ENCODE measurements around the gene CASK.
"Not testable (repeated sequence)": the region's sequence is repeated elsewhere in the genome, so short reads cannot be mapped to it uniquely, and the experiment has no call there.

CASK gene

GRCh38 chrX:41515376-41515775, 408.0 kb downstream of the CASK start:
- TF ChIP-seq GABPA (IDR thresholded peaks at IDR 0.05; ENCODE audit: low read depth) (no peak), CTCF (IDR thresholded peaks at IDR 0.05; ENCODE audit: insufficient read depth, low read length) (no peak), SPI1 (IDR thresholded peaks at IDR 0.05; ENCODE audit: borderline replicate concordance, low read depth) (no peak)
- TF ChIP-seq, protein P1, sequence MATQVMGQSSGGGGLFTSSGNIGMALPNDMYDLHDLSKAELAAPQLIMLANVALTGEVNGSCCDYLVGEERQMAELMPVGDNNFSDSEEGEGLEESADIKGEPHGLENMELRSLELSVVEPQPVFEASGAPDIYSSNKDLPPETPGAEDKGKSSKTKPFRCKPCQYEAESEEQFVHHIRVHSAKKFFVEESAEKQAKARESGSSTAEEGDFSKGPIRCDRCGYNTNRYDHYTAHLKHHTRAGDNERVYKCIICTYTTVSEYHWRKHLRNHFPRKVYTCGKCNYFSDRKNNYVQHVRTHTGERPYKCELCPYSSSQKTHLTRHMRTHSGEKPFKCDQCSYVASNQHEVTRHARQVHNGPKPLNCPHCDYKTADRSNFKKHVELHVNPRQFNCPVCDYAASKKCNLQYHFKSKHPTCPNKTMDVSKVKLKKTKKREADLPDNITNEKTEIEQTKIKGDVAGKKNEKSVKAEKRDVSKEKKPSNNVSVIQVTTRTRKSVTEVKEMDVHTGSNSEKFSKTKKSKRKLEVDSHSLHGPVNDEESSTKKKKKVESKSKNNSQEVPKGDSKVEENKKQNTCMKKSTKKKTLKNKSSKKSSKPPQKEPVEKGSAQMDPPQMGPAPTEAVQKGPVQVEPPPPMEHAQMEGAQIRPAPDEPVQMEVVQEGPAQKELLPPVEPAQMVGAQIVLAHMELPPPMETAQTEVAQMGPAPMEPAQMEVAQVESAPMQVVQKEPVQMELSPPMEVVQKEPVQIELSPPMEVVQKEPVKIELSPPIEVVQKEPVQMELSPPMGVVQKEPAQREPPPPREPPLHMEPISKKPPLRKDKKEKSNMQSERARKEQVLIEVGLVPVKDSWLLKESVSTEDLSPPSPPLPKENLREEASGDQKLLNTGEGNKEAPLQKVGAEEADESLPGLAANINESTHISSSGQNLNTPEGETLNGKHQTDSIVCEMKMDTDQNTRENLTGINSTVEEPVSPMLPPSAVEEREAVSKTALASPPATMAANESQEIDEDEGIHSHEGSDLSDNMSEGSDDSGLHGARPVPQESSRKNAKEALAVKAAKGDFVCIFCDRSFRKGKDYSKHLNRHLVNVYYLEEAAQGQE (IDR thresholded peaks at IDR 0.05; ENCODE audit: insufficient replicate concordance, low read depth) = no peak
- Histone ChIP-seq H3K27me3 (ENCODE audit: insufficient read depth, poor library complexity, severe bottlenecking) (no peaks in the 10 kb centered on the region), H3K4me3 (replicated peaks; ENCODE audit: insufficient read depth, low read length) (no peak overlapping the region), H3K27ac (replicated peaks) (no peak overlapping the region)
- no peak for DNase-seq (ENCODE audit: low read depth in 1 of 2, low spot score in 1 of 2)

GRCh38 chrX:41514179-41514578, 409.2 kb downstream of the CASK start:
- H3K27ac ChIP-seq (replicated peaks) = no peak overlapping the region
- no peaks in the 10 kb centered on the region for H3K27me3 ChIP-seq (ENCODE audit: insufficient read depth, poor library complexity, severe bottlenecking)
- TF ChIP-seq SPI1 (IDR thresholded peaks at IDR 0.05; ENCODE audit: borderline replicate concordance, low read depth) (no peak), CTCF (IDR thresholded peaks at IDR 0.05; ENCODE audit: insufficient read depth, low read length) (no peak), GABPA (IDR thresholded peaks at IDR 0.05; ENCODE audit: low read depth) (no peak)
- TF ChIP-seq, protein P1 (IDR thresholded peaks at IDR 0.05; ENCODE audit: insufficient replicate concordance, low read depth) = no peak
- H3K4me3 ChIP-seq (replicated peaks; ENCODE audit: insufficient read depth, low read length) = no peak overlapping the region
- DNase-seq (ENCODE audit: low read depth in 1 of 2, low spot score in 1 of 2) = no peak

DNA sequence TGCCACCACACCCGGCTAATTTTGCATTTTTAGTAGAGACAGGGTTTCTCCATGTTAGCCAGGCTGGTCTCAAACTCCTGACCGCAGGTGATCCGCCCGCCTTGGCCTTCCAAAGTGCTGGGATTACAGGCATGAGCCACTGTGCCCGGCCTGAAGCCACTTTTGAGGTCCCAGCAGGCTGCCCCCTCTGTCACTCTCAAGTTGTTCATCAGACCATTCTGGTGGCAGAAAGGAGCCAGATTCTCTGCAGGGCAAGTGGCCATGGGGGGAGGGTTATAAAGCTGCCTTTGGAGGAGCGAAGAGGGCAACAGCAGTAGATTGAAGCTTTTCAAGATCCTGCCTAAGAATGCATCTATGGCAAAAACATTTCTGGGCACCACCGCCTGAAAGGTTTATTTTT, 410.5 kb downstream of the CASK start:
- DNase-seq (ENCODE audit: low read depth in 1 of 2, low spot score in 1 of 2); H3K27me3 ChIP-seq (ENCODE audit: insufficient read depth, poor library complexity, severe bottlenecking); H3K27ac ChIP-seq (replicated peaks); H3K4me3 ChIP-seq (replicated peaks; ENCODE audit: insufficient read depth, low read length): not testable (repeated sequence)

- DNase-seq (ENCODE audit: low read depth in 1 of 2, low spot score in 1 of 2) = peak in 1 of 2 experiments; percentile 16
- Histone ChIP-seq H3K27ac (replicated peaks) (no peak overlapping the region), H3K27me3 (ENCODE audit: insufficient read depth, poor library complexity, severe bottlenecking) (no peaks in the 10 kb centered on the region), H3K4me3 (replicated peaks; ENCODE audit: insufficient read depth, low read length) (no peak overlapping the region)
- TF ChIP-seq, protein P1 (IDR thresholded peaks at IDR 0.05; ENCODE audit: insufficient replicate concordance, low read depth) = no peak
- TF ChIP-seq POLR2AphosphoS5 (IDR thresholded peaks at IDR 0.05; ENCODE audit: low read depth) = no peak
- TF ChIP-seq SPI1 (IDR thresholded peaks at IDR 0.05; ENCODE audit: borderline replicate concordance, low read depth) = no peak
- TF ChIP-seq CTCF (IDR thresholded peaks at IDR 0.05; ENCODE audit: insufficient read depth, low read length) = no peak
- no peak for TF ChIP-seq GABPA (IDR thresholded peaks at IDR 0.05; ENCODE audit: low read depth)
These were observed 411.0 kb downstream of the CASK start for GRCh38 chrX:41512394-41512793.
